ENCODE measurements around the gene MDN1. TPM values are rescaled to one million over a fixed set of nuclear protein-coding genes. Genes with fewer than 3 reads are reported as not detected.

The MDN1 gene
- total RNA-seq, 2 donors from 2014 or later, result 26.2 to 53.3 TPM

GRCh38 chr6:89777455-89777854, 42.1 kb downstream of the MDN1 start:
- H3K27me3 ChIP-seq (replicated peaks; ENCODE audit: insufficient read depth), result no peaks in the 10 kb centered on the region
- TF ChIP-seq POLR2A (IDR thresholded peaks at IDR 0.05) (no peak), CTCF (IDR thresholded peaks at IDR 0.05) (no peak)
- 100% methylated on average over 2 of the region's 2 CpGs for WGBS
- no peak overlapping the region for H3K27ac ChIP-seq
- no peak for DNase-seq (ENCODE audit: low spot score)
- H3K36me3 ChIP-seq, result no peaks in the 10 kb centered on the region
- H3K4me3 ChIP-seq, result no peak overlapping the region
- no peaks in the 10 kb centered on the region for H3K4me1 ChIP-seq (replicated peaks)
- intact Hi-C loops (cut with DNase I), result no loop called here
- H3K9me3 ChIP-seq, result no peaks in the 10 kb centered on the region

- Histone ChIP-seq H3K36me3 (no peaks in the 10 kb centered on the region), H3K4me3 (no peak overlapping the region), H3K27ac (no peak overlapping the region), H3K27me3 (replicated peaks; ENCODE audit: insufficient read depth) (no peaks in the 10 kb centered on the region), H3K4me1 (replicated peaks) (no peaks in the 10 kb centered on the region), H3K9me3 (no peaks in the 10 kb centered on the region)
- 100% methylated on average over 1 of the region's 1 CpG for WGBS
- TF ChIP-seq POLR2AphosphoS5 (IDR thresholded peaks at IDR 0.05) (no peak), CTCF (IDR thresholded peaks at IDR 0.05) (no peak), POLR2A (IDR thresholded peaks at IDR 0.05) (no peak)
- intact Hi-C loops (cut with DNase I), result no loop called here
- no peak for DNase-seq (ENCODE audit: low spot score)
Observed at GRCh38 chr6:89776583-89777233, 42.9 kb downstream of the MDN1 start.

- H3K4me1 ChIP-seq (replicated peaks), result no peaks in the 10 kb centered on the region
- peaks cover 0 to 6% of the 10 kb centered on the region in 2 donors for H3K36me3 ChIP-seq
- intact Hi-C loops (cut with DNase I), result no loop called here
- H3K4me3 ChIP-seq, result no peak overlapping the region
- TF ChIP-seq CTCF (IDR thresholded peaks at IDR 0.05) (no peak), POLR2A (IDR thresholded peaks at IDR 0.05) (no peak), POLR2AphosphoS5 (IDR thresholded peaks at IDR 0.05) (no peak)
- no peak overlapping the region for H3K27ac ChIP-seq
- DNase-seq (ENCODE audit: low spot score), result no peak
- 97% methylated on average over 1 of the region's 1 CpG for WGBS
- no peaks in the 10 kb centered on the region for H3K9me3 ChIP-seq
- H3K27me3 ChIP-seq (replicated peaks; ENCODE audit: insufficient read depth), result no peaks in the 10 kb centered on the region
Observed at GRCh38 chr6:89775150-89775549, 44.4 kb downstream of the MDN1 start.

- Histone ChIP-seq H3K4me1 (replicated peaks) (no peaks in the 10 kb centered on the region), H3K27ac (no peak overlapping the region), H3K9me3 (no peaks in the 10 kb centered on the region), H3K36me3 (peaks cover 0 to 6% of the 10 kb centered on the region in 2 donors), H3K27me3 (replicated peaks; ENCODE audit: insufficient read depth) (no peaks in the 10 kb centered on the region), H3K4me3 (no peak overlapping the region)
- no peak for TF ChIP-seq POLR2A (IDR thresholded peaks at IDR 0.05)
- no peak for TF ChIP-seq CTCF (IDR thresholded peaks at IDR 0.05)
- TF ChIP-seq POLR2AphosphoS5 (IDR thresholded peaks at IDR 0.05), result no peak
- intact Hi-C loops (cut with DNase I), result no loop called here
- 92% methylated on average over 3 of the region's 3 CpGs for WGBS
- DNase-seq (ENCODE audit: low spot score), result no peak
Observed at GRCh38 chr6:89769572-89769971, 50.0 kb downstream of the MDN1 start.

GRCh38 chr6:89768324-89768723, 51.3 kb downstream of the MDN1 start:
- Histone ChIP-seq H3K4me1 (replicated peaks) (no peaks in the 10 kb centered on the region), H3K36me3 (peaks cover 0 to 6% of the 10 kb centered on the region in 2 donors), H3K9me3 (no peaks in the 10 kb centered on the region), H3K27ac (no peak overlapping the region), H3K4me3 (no peak overlapping the region), H3K27me3 (replicated peaks; ENCODE audit: insufficient read depth) (no peaks in the 10 kb centered on the region)
- no peak for DNase-seq (ENCODE audit: low spot score)
- no peak for TF ChIP-seq POLR2AphosphoS5 (IDR thresholded peaks at IDR 0.05)
- no peak for TF ChIP-seq CTCF (IDR thresholded peaks at IDR 0.05)
- no peak for TF ChIP-seq POLR2A (IDR thresholded peaks at IDR 0.05)
- intact Hi-C loops (cut with DNase I), result no loop called here
- WGBS, result 84% methylated on average over 6 of the region's 6 CpGs
